NB4 (cell line): Measurements from ENCODE around the gene PRKAG3.

Experiments used
- MYC ChIP-seq: IDR thresholded peaks from 2 replicates; pipeline ENCODE4 v1.6.1; 2011; ENCODE audit warnings: low read depth, low read length
- POLR2A ChIP-seq: IDR thresholded peaks from 2 replicates; pipeline ENCODE4 v1.6.1; 2011; ENCODE audit warnings: mild to moderate bottlenecking; ENCODE audit not compliant: insufficient read length; ENCODE audit errors: extremely low read depth
- TF ChIP-seq, protein P1 (sequence below): IDR thresholded peaks from one replicate; pipeline ENCODE4 v1.5.1; 2012; ENCODE audit warnings: low read depth, low read length

DNA sequence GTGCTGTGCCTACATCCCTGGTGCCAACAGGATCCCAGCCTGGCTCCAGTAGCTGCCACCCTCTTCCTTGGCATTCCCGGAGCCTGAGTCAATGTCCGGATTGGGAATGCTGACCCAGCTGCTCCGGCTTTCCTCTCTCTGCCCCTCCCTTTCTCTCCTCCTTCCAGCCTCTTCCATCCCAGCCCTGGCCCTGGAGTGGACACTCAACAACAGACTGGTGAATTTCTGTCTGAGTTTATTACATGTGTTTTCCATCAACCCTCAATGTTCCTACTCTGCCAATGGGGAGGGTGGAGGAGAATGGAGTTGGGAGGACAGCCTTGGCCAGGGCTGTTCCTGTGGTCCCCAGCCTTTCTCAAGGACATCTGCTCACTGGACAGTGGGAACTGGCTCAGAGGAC lies 917 bp upstream of the PRKAG3 start:
- no peak for TF ChIP-seq POLR2A
- TF ChIP-seq, protein P1, sequence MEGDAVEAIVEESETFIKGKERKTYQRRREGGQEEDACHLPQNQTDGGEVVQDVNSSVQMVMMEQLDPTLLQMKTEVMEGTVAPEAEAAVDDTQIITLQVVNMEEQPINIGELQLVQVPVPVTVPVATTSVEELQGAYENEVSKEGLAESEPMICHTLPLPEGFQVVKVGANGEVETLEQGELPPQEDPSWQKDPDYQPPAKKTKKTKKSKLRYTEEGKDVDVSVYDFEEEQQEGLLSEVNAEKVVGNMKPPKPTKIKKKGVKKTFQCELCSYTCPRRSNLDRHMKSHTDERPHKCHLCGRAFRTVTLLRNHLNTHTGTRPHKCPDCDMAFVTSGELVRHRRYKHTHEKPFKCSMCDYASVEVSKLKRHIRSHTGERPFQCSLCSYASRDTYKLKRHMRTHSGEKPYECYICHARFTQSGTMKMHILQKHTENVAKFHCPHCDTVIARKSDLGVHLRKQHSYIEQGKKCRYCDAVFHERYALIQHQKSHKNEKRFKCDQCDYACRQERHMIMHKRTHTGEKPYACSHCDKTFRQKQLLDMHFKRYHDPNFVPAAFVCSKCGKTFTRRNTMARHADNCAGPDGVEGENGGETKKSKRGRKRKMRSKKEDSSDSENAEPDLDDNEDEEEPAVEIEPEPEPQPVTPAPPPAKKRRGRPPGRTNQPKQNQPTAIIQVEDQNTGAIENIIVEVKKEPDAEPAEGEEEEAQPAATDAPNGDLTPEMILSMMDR: no peak
- no peak for TF ChIP-seq MYC
